ENCODE data around the gene PIP5KL1.

Gene PIP5KL1

GRCh38 chr9:127943011-127943662 is 12.6 kb upstream of the PIP5KL1 start:
- H3K4me3 ChIP-seq (ENCODE audit: low read depth, low read length), result no peak overlapping the region
- no peak for TF ChIP-seq CTCF (IDR thresholded peaks at IDR 0.05; ENCODE audit: low read depth, low read length)
- TF ChIP-seq POLR2A (IDR thresholded peaks at IDR 0.05; ENCODE audit: extremely low read depth, insufficient read length), result no peak
- TF ChIP-seq MAX (IDR thresholded peaks at IDR 0.05; ENCODE audit: low read depth, low read length), result no peak
- TF ChIP-seq MYC (IDR thresholded peaks at IDR 0.05; ENCODE audit: low read depth, low read length), result no peak
- no peak for DNase-seq (ENCODE audit: low read depth)

GRCh38 chr9:127942216-127943010 is 11.8 kb upstream of the PIP5KL1 start:
- peak; percentile 68 for TF ChIP-seq CTCF (IDR thresholded peaks at IDR 0.05; ENCODE audit: low read depth, low read length)
- TF ChIP-seq POLR2A (IDR thresholded peaks at IDR 0.05; ENCODE audit: extremely low read depth, insufficient read length), result no peak
- peak; percentile 68 for DNase-seq (ENCODE audit: low read depth)
- H3K4me3 ChIP-seq (ENCODE audit: low read depth, low read length), result no peak overlapping the region

- no peak for DNase-seq (ENCODE audit: low read depth)
- H3K4me3 ChIP-seq (ENCODE audit: low read depth, low read length), result no peak overlapping the region
- no peak for TF ChIP-seq MAX (IDR thresholded peaks at IDR 0.05; ENCODE audit: low read depth, low read length)
- TF ChIP-seq CTCF (IDR thresholded peaks at IDR 0.05; ENCODE audit: low read depth, low read length), result no peak
- TF ChIP-seq POLR2A (IDR thresholded peaks at IDR 0.05; ENCODE audit: extremely low read depth, insufficient read length), result no peak
- TF ChIP-seq MYC (IDR thresholded peaks at IDR 0.05; ENCODE audit: low read depth, low read length), result no peak
Observed at GRCh38 chr9:127941961-127942215, 11.3 kb upstream of the PIP5KL1 start.

GRCh38 chr9:127941062-127941960 is 10.7 kb upstream of the PIP5KL1 start:
- no peak for DNase-seq (ENCODE audit: low read depth)

GRCh38 chr9:127940593-127940992 is 10.0 kb upstream of the PIP5KL1 start:
- H3K4me3 ChIP-seq (ENCODE audit: low read depth, low read length), result no peak overlapping the region
- TF ChIP-seq CTCF (IDR thresholded peaks at IDR 0.05; ENCODE audit: low read depth, low read length) (no peak), MYC (IDR thresholded peaks at IDR 0.05; ENCODE audit: low read depth, low read length) (no peak), MAX (IDR thresholded peaks at IDR 0.05; ENCODE audit: low read depth, low read length) (no peak), POLR2A (IDR thresholded peaks at IDR 0.05; ENCODE audit: extremely low read depth, insufficient read length) (no peak)
- no peak for DNase-seq (ENCODE audit: low read depth)

More at GRCh38 chr9:127941062-127941960, 10.7 kb upstream of the PIP5KL1 start:
- TF ChIP-seq MYC (IDR thresholded peaks at IDR 0.05; ENCODE audit: low read depth, low read length) (no peak), MAX (IDR thresholded peaks at IDR 0.05; ENCODE audit: low read depth, low read length) (no peak), CTCF (IDR thresholded peaks at IDR 0.05; ENCODE audit: low read depth, low read length) (no peak), POLR2A (IDR thresholded peaks at IDR 0.05; ENCODE audit: extremely low read depth, insufficient read length) (no peak)
- no peak overlapping the region for H3K4me3 ChIP-seq (ENCODE audit: low read depth, low read length)

Data from NB4 (cell line).